HepG2 (cell line): ENCODE data around the gene CDYL. TPM values are rescaled to one million over a fixed set of nuclear protein-coding genes. Genes with fewer than 3 reads are reported as not detected.

Experiments
- ATAC-seq: fragments of 200-7000 bp; cut with Tn5 transposase; 3 replicates; pipeline ENCODE4 v1.9.1; 2020; ENCODE audit warnings: mild to moderate bottlenecking, moderate library complexity
- BruUV-seq: library from RNA; stranded (reverse); fragments of 400-500 nt; replicated peaks from 2 replicates; lab custom pipeline; 2021; lab: Mats Ljungman, UMichigan
- CTCF ChIA-PET: fragments of 300-600 bp; formaldehyde crosslinking; extraction: SDS; loops from one replicate; lab custom pipeline; 2021; ENCODE audit warnings: low total read pairs, inconsistent platforms, low intra/inter-chr PET ratio; lab: Yijun Ruan, JAX
- POLR2A ChIA-PET: fragments of 350-600 bp; sonication (Branson Sonifier 250); formaldehyde crosslinking; loops from one replicate; lab custom pipeline; 2020; ENCODE audit warnings: antibody characterized with exemption, inconsistent platforms; lab: Yijun Ruan, JAX
- DNase-seq: peaks from one replicate; pipeline ENCODE4 v3.0.0-alpha.2; 2015; ENCODE audit warnings: low spot score
- FAIRE-seq: peaks from 3 replicates; lab custom pipeline; 2011; peaks lifted over from hg19 to GRCh38; lab: Jason Lieb, UNC
- H2AFZ ChIP-seq: one replicate; pipeline ENCODE4 v1.6.1; 2011; ENCODE audit warnings: low read length, inconsistent platforms
- H3K27ac ChIP-seq: fragments of 300-600 bp; 3 replicates; pipeline ENCODE4 v1.8.0; 2011; ENCODE audit warnings: mixed run types, mild to moderate bottlenecking, mixed read lengths, low read length, inconsistent platforms; ENCODE audit not compliant: insufficient read depth; ENCODE audit errors: extremely low read length
- H3K27me3 ChIP-seq, 2 experiments: fragments of 200-600 bp in 1 of 2; 2 replicates in 1 of 2; 3 replicates in 1 of 2; pipeline versions ENCODE4 v1.6.0 to v1.8.0; 2011; ENCODE audit warnings: low read length in 2 of 2, mild to moderate bottlenecking in 2 of 2, moderate library complexity in 2 of 2, inconsistent platforms in 1 of 2; ENCODE audit not compliant: insufficient read depth in 2 of 2, control insufficient read depth in 1 of 2
- H3K36me3 ChIP-seq, 2 experiments: fragments of 200-600 bp in 1 of 2; replicated peaks in 1 of 2; 2 replicates in 1 of 2; 3 replicates in 1 of 2; pipeline versions ENCODE4 v1.5.1 to v1.8.0; 2011; ENCODE audit warnings: low read length in 2 of 2, inconsistent platforms in 1 of 2; ENCODE audit not compliant: insufficient read depth in 2 of 2, control insufficient read depth in 1 of 2
- H3K4me1 ChIP-seq: 2 replicates; pipeline ENCODE4 v1.5.1; 2012; ENCODE audit warnings: low read length, inconsistent platforms; ENCODE audit not compliant: insufficient read depth
- H3K4me2 ChIP-seq: 2 replicates; pipeline ENCODE4 v1.6.0; 2011; ENCODE audit warnings: low read depth, low read length, inconsistent platforms
- H3K4me3 ChIP-seq, 3 experiments: fragments of 200-600 bp in 1 of 3; sonication (generic), shearing (Covaris generic) in 1 of 3; replicated peaks in 1 of 3; 2 replicates each; pipeline ENCODE4 v1.5.1; 2011 to 2016; ENCODE audit warnings: low read length in 3 of 3, inconsistent platforms in 2 of 3, low read depth in 2 of 3, mild to moderate bottlenecking in 2 of 3, control low read depth in 1 of 3, mixed read lengths in 1 of 3; ENCODE audit not compliant: insufficient read depth in 1 of 3
- H3K79me2 ChIP-seq: one replicate; pipeline ENCODE4 v1.6.1; 2011; ENCODE audit warnings: low read length, inconsistent platforms; ENCODE audit not compliant: insufficient read depth
- H3K9ac ChIP-seq: 2 replicates; pipeline ENCODE4 v1.6.0; 2011; ENCODE audit warnings: mild to moderate bottlenecking, low read depth, low read length, inconsistent platforms; ENCODE audit not compliant: insufficient read depth
- H3K9me3 ChIP-seq: 2 replicates; pipeline ENCODE4 v1.5.1; 2012; ENCODE audit warnings: mild to moderate bottlenecking, low read length
- H4K20me1 ChIP-seq: 2 replicates; pipeline ENCODE4 v1.6.0; 2011; ENCODE audit warnings: inconsistent platforms, mild to moderate bottlenecking, low read length, moderate library complexity; ENCODE audit not compliant: insufficient read depth
- ELF1 ChIP-seq: sonication (generic); formaldehyde crosslinking; IDR thresholded peaks from 2 replicates; pipeline ENCODE4 v1.4.0; 2020; ENCODE audit warnings: missing genetic modification reagents
- ELF4 ChIP-seq: sonication (generic); formaldehyde crosslinking; IDR thresholded peaks from 2 replicates; pipeline ENCODE4 v1.5.0; 2020; ENCODE audit warnings: missing genetic modification reagents, mild to moderate bottlenecking, moderate library complexity, borderline replicate concordance
- GABPA ChIP-seq, 2 experiments: IDR thresholded peaks; 2 replicates each; pipeline ENCODE4 v1.6.1; 2011 to 2016; ENCODE audit warnings: low read depth in 2 of 2, low read length in 1 of 2, missing biosample characterization in 1 of 2, missing genetic modification characterization in 1 of 2
- TOPORS ChIP-seq: sonication (generic); formaldehyde crosslinking; IDR thresholded peaks from 2 replicates; pipeline ENCODE4 v1.8.0; 2023; ENCODE audit warnings: mild to moderate bottlenecking, missing genetic modification reagents
- ZNF253 ChIP-seq: sonication (generic); formaldehyde crosslinking; IDR thresholded peaks from 2 replicates; pipeline ENCODE4 v1.8.0; 2022; ENCODE audit warnings: mild to moderate bottlenecking, missing genetic modification reagents, borderline replicate concordance
- ZNF484 ChIP-seq: sonication (generic); formaldehyde crosslinking; IDR thresholded peaks from 2 replicates; pipeline ENCODE4 v1.5.1; 2020; ENCODE audit warnings: mild to moderate bottlenecking, low read depth, missing genetic modification reagents, borderline replicate concordance
- ZNF619 ChIP-seq: sonication (generic); formaldehyde crosslinking; IDR thresholded peaks from 2 replicates; pipeline ENCODE4 v1.4.0; 2020; ENCODE audit warnings: mild to moderate bottlenecking, missing genetic modification reagents
- ZSCAN21 ChIP-seq: sonication (generic); formaldehyde crosslinking; IDR thresholded peaks from 2 replicates; pipeline ENCODE4 v1.8.0; 2022; ENCODE audit warnings: mild to moderate bottlenecking, missing genetic modification reagents, moderate library complexity, borderline replicate concordance
- WGBS: methylation state at CpG from one replicate; pipeline ENCODE4 v1.1.6; 2017; ENCODE audit warnings: low lambda C conversion rate; 5-methylcytosine and 5-hydroxymethylcytosine counted together
- in situ Hi-C: cut with HindIII; loops from 2 replicates; pipeline ENCODE4 v1.10.0; 2017; ENCODE audit warnings: low pct_unique_long_range_greater_than_20kb; ENCODE audit not compliant: extremely low pct_ligation_motif_present
- intact Hi-C: fragments of 100-400 bp; cut with micrococcal nuclease; formaldehyde crosslinking; loops from one replicate; pipeline ENCODE4 v1.10.0; 2022; ENCODE audit not compliant: unreplicated experiment
- polyA plus RNA-seq, 8 experiments: library from polyadenylated mRNA; depleted of rRNA in 3 of 8; stranded (reverse) in 7 of 8; unstranded in 1 of 8; fragments of >200 nt; fragmentation: Illumina TruSeq in 4 of 8; extraction: Trizol in 4 of 8; gene quantifications; 2 replicates each; pipeline versions ENCODE4 v1.2.1 to v1.2.3, GENCODE V29; 2011 to 2016; ENCODE audit warnings: low read depth in 4 of 8, missing spikeins in 1 of 8, mixed read lengths in 1 of 8; ENCODE audit not compliant: insufficient read depth in 1 of 8
- total RNA-seq, 5 experiments: library from RNA; depleted of rRNA; stranded (reverse); fragments of >200 nt; fragmentation: Illumina TruSeq; extraction: Trizol; gene quantifications; 2 replicates each; pipeline ENCODE4 v1.2.3, GENCODE V29; 2016; ENCODE audit warnings: low read depth in 1 of 5
- TF ChIP-seq, protein P1 (sequence below): sonication (generic); formaldehyde crosslinking; conservative IDR thresholded peaks from 2 replicates; pipeline ENCODE4 v1.4.0; 2020; ENCODE audit warnings: missing genetic modification reagents

Gene CDYL
- total and polyA plus RNA-seq, 2 of the 13 experiments (the other 11 are each of a cell fraction or from before 2014, with no cell fraction given): 22.8 to 105 TPM

- TF ChIP-seq ZSCAN21 (CRISPR knock-in tag) (no peak), ELF4 (CRISPR knock-in tag) (no peak)
- TF ChIP-seq, protein P1, sequence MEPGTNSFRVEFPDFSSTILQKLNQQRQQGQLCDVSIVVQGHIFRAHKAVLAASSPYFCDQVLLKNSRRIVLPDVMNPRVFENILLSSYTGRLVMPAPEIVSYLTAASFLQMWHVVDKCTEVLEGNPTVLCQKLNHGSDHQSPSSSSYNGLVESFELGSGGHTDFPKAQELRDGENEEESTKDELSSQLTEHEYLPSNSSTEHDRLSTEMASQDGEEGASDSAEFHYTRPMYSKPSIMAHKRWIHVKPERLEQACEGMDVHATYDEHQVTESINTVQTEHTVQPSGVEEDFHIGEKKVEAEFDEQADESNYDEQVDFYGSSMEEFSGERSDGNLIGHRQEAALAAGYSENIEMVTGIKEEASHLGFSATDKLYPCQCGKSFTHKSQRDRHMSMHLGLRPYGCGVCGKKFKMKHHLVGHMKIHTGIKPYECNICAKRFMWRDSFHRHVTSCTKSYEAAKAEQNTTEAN: no peak
Measured at GRCh38 chr6:4907602-4908001, 131.4 kb downstream of the CDYL start (continued).

GRCh38 chr6:4908062-4908461 is 131.9 kb downstream of the CDYL start:
- ATAC-seq (no peak), FAIRE-seq (no peak), DNase-seq (no peak)
- Histone ChIP-seq H3K4me2 (no peak overlapping the region), H2AFZ (no peak overlapping the region), H3K27me3 (no peaks in the 10 kb centered on the region), H4K20me1 (no peaks in the 10 kb centered on the region), H3K4me1 (0 out of 2 replicates have a peak, but pooled peaks cover 4% of the 10 kb centered on the region), H3K36me3 (peaks cover 4 to 17% of the 10 kb centered on the region in 2 experiments; a peak in 4 of 5 replicates), H3K9ac (no peak overlapping the region), H3K4me3 (no peak overlapping the region), H3K79me2 (peaks cover 2% of the 10 kb centered on the region), H3K27ac (no peak overlapping the region), H3K9me3 (no peaks in the 10 kb centered on the region)
- in situ Hi-C loops: no loop called here
- CTCF ChIA-PET: no interaction called here
- intact Hi-C loops: no loop called here
- no peak for TF ChIP-seq ELF1
- TF ChIP-seq ZNF484: no peak
- TF ChIP-seq TOPORS (CRISPR knock-in tag): no peak
- TF ChIP-seq ZNF619 (CRISPR knock-in tag): no peak
- TF ChIP-seq ZNF253 (CRISPR knock-in tag): no peak
- TF ChIP-seq GABPA (IDR thresholded peaks at IDR 0.05; ENCODE audit: low read depth, low read length): no peak
- no peak for TF ChIP-seq GABPA (CRISPR knock-in tag; IDR thresholded peaks at IDR 0.05; ENCODE audit: low read depth)
- WGBS: 98% methylated on average over 4 of the region's 4 CpGs
- BruUV-seq: no TSS peak
- POLR2A ChIA-PET: no interaction called here
